ENCODE data around the gene MTA2.

Gene MTA2

DNA sequence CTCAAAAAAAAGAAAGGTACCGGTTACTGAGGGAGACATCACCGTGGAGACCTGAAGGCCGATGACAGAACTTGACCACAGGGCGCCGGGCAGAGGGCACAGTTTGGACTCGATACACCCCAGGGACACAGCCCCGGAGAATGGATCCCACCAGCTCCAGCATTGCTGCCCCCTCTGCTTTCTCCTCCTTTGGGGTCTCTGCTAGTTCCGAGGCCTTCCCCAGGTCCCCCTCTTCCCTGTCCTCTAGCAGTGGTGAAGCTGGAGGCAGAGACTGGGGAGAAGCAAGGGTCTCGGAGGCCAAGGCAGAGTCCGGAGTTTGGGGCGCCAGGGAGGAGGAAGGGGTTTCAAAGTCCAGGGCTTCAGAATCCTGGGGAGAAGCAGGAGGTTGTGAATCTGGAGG lies 23.1 kb downstream of the MTA2 start:
- Histone ChIP-seq H3K9ac (no peak overlapping the region), H3K4me1 (ENCODE audit: low read depth, poor library complexity, severe bottlenecking) (peaks cover 7% of the 10 kb centered on the region), H3K4me2 (no peak overlapping the region), H4K20me1 (ENCODE audit: insufficient read depth) (no peaks in the 10 kb centered on the region), H3K27ac (no peak overlapping the region), H3K4me3 (IDR thresholded peaks at IDR 0.05; ENCODE audit: insufficient read depth, low read depth, low read length) (no peak overlapping the region), H3K27me3 (ENCODE audit: insufficient read depth, low read depth) (no peaks in the 10 kb centered on the region), H3K36me3 (ENCODE audit: insufficient read depth) (0 out of 2 replicates have a peak, but pooled peaks cover 4% of the 10 kb centered on the region), H3K79me2 (ENCODE audit: insufficient read depth, low read depth) (peaks cover 1% of the 10 kb centered on the region; the same call in 1 of the 2 replicates), H2AFZ (ENCODE audit: low read depth) (no peak overlapping the region)
- TF ChIP-seq CTCF (conservative IDR thresholded peaks at IDR 0.05; ENCODE audit: low read depth, low read length) = no peak

- Histone ChIP-seq H3K4me2 (no peak overlapping the region), H4K20me1 (ENCODE audit: insufficient read depth) (no peaks in the 10 kb centered on the region), H3K9ac (no peak overlapping the region), H3K4me3 (IDR thresholded peaks at IDR 0.05; ENCODE audit: insufficient read depth, low read depth, low read length) (no peak overlapping the region), H3K79me2 (ENCODE audit: insufficient read depth, low read depth) (peaks cover 15% of the 10 kb centered on the region), H3K4me1 (ENCODE audit: low read depth, poor library complexity, severe bottlenecking) (peaks cover 13% of the 10 kb centered on the region), H2AFZ (ENCODE audit: low read depth) (no peak overlapping the region), H3K27me3 (ENCODE audit: insufficient read depth, low read depth) (no peaks in the 10 kb centered on the region), H3K36me3 (ENCODE audit: insufficient read depth) (peaks cover 4% of the 10 kb centered on the region; the same call in 1 of the 2 replicates), H3K27ac (no peak overlapping the region)
- TF ChIP-seq CTCF (conservative IDR thresholded peaks at IDR 0.05; ENCODE audit: low read depth, low read length) = no peak
These were observed 24.5 kb downstream of the MTA2 start for GRCh38 chr11:62577046-62577714.

- no peak for TF ChIP-seq CTCF (conservative IDR thresholded peaks at IDR 0.05; ENCODE audit: low read depth, low read length)
- H3K4me3 ChIP-seq (IDR thresholded peaks at IDR 0.05; ENCODE audit: insufficient read depth, low read depth, low read length) = no peak overlapping the region
These were observed 25.8 kb downstream of the MTA2 start for GRCh38 chr11:62575837-62576236.

GRCh38 chr11:62575156-62575555 lies 26.5 kb downstream of the MTA2 start:
- TF ChIP-seq CTCF (conservative IDR thresholded peaks at IDR 0.05; ENCODE audit: low read depth, low read length) = no peak
- Histone ChIP-seq H3K9ac (no peak overlapping the region), H3K79me2 (ENCODE audit: insufficient read depth, low read depth) (peaks cover 35% of the 10 kb centered on the region), H3K27ac (no peak overlapping the region), H3K4me1 (ENCODE audit: low read depth, poor library complexity, severe bottlenecking) (peaks cover 26% of the 10 kb centered on the region), H3K4me3 (IDR thresholded peaks at IDR 0.05; ENCODE audit: insufficient read depth, low read depth, low read length) (no peak overlapping the region), H4K20me1 (ENCODE audit: insufficient read depth) (no peaks in the 10 kb centered on the region), H3K27me3 (ENCODE audit: insufficient read depth, low read depth) (no peaks in the 10 kb centered on the region), H3K36me3 (ENCODE audit: insufficient read depth) (peaks cover 20% of the 10 kb centered on the region; the same call in 1 of the 2 replicates), H2AFZ (ENCODE audit: low read depth) (no peak overlapping the region), H3K4me2 (no peak overlapping the region)

More at GRCh38 chr11:62575837-62576236, 25.8 kb downstream of the MTA2 start:
- no peaks in the 10 kb centered on the region for H4K20me1 ChIP-seq (ENCODE audit: insufficient read depth)
- peaks cover 28% of the 10 kb centered on the region for H3K79me2 ChIP-seq (ENCODE audit: insufficient read depth, low read depth)
- no peak overlapping the region for H3K4me2 ChIP-seq
- H3K27ac ChIP-seq = no peak overlapping the region
- H3K36me3 ChIP-seq (ENCODE audit: insufficient read depth) = peaks cover 15% of the 10 kb centered on the region; the same call in 1 of the 2 replicates
- peaks cover 24% of the 10 kb centered on the region for H3K4me1 ChIP-seq (ENCODE audit: low read depth, poor library complexity, severe bottlenecking)
- H3K9ac ChIP-seq = no peak overlapping the region
- H2AFZ ChIP-seq (ENCODE audit: low read depth) = no peak overlapping the region
- H3K27me3 ChIP-seq (ENCODE audit: insufficient read depth, low read depth) = no peaks in the 10 kb centered on the region

Measured in KMS-11 (cell line).